Measurements from ENCODE around the gene CCDC57.
A peak's percentile ranks its signal among the peaks of the same experiment; 100 is the strongest.
"Not testable (repeated sequence)": the region's sequence is repeated elsewhere in the genome, so short reads cannot be mapped to it uniquely, and the experiment has no call there.

Gene CCDC57

GRCh38 chr17:82175201-82175600 is 37.4 kb downstream of the CCDC57 start:
- no peak for DNase-seq

- DNase-seq = not testable (repeated sequence)
Measured at GRCh38 chr17:82174042-82174857, 38.4 kb downstream of the CCDC57 start.

GRCh38 chr17:82173351-82174041 is 39.1 kb downstream of the CCDC57 start:
- DNase-seq = no peak

- no peak for DNase-seq
Measured at GRCh38 chr17:82172486-82173160, 40.0 kb downstream of the CCDC57 start.

GRCh38 chr17:82171750-82172375 is 40.8 kb downstream of the CCDC57 start:
- no peak for DNase-seq

GRCh38 chr17:82170412-82170961 is 42.2 kb downstream of the CCDC57 start:
- no peak for DNase-seq

GRCh38 chr17:82168568-82168967 is 44.1 kb downstream of the CCDC57 start:
- no peak for DNase-seq

GRCh38 chr17:82167028-82167427 is 45.6 kb downstream of the CCDC57 start:
- no peak for DNase-seq

- no peak for DNase-seq
Measured at GRCh38 chr17:82164853-82165252, 47.8 kb downstream of the CCDC57 start.

- no peak for DNase-seq
Measured at GRCh38 chr17:82161216-82161615, 51.4 kb downstream of the CCDC57 start.

- DNase-seq = no peak
Measured at GRCh38 chr17:82160075-82160474, 52.6 kb downstream of the CCDC57 start.

- no peak for DNase-seq
Measured at GRCh38 chr17:82158825-82159224, 53.8 kb downstream of the CCDC57 start.

GRCh38 chr17:82157046-82158035 is 55.3 kb downstream of the CCDC57 start:
- DNase-seq = no peak

- DNase-seq = no peak
Measured at GRCh38 chr17:82156284-82156925, 56.2 kb downstream of the CCDC57 start.

- no peak for DNase-seq
Measured at GRCh38 chr17:82155606-82156005, 57.0 kb downstream of the CCDC57 start.

GRCh38 chr17:82154881-82155331 is 57.7 kb downstream of the CCDC57 start:
- DNase-seq = no peak

- DNase-seq = peak; percentile 6
Measured at GRCh38 chr17:82153745-82154375, 58.8 kb downstream of the CCDC57 start.

- DNase-seq = no peak
Measured at GRCh38 chr17:82153295-82153691, 59.3 kb downstream of the CCDC57 start.

- no peak for DNase-seq
Measured at GRCh38 chr17:82152556-82153294, 59.9 kb downstream of the CCDC57 start.

GRCh38 chr17:82152114-82152513 is 60.5 kb downstream of the CCDC57 start:
- no peak for DNase-seq
